ENCODE measurements around the gene WDR5. TPM values are rescaled to one million over a fixed set of nuclear protein-coding genes. Genes with fewer than 3 reads are reported as not detected.

The WDR5 gene
- polyA plus RNA-seq (2012; ENCODE audit: insufficient read length, low read depth): 42.5 TPM

- no peak for TF ChIP-seq REST (IDR thresholded peaks at IDR 0.05; ENCODE audit: insufficient read depth in 1 of 2, low read depth in 2 of 2, low read length in 2 of 2)
- TF ChIP-seq FOXP2 (optimal IDR thresholded peaks at IDR 0.05; ENCODE audit: borderline replicate concordance, extremely low read depth, extremely low read length, insufficient read depth): peak; percentile 30
- TF ChIP-seq POLR2AphosphoS5 (IDR thresholded peaks at IDR 0.05; ENCODE audit: low read depth, low read length): peak; percentile 52; the same call in 1 of the 2 replicates
- no peak for TF ChIP-seq SIN3A (IDR thresholded peaks at IDR 0.05; ENCODE audit: borderline replicate concordance, insufficient read depth, low read length)
- TF ChIP-seq TAF1 (IDR thresholded peaks at IDR 0.05; ENCODE audit: borderline replicate concordance, insufficient read depth, low read length): no peak
These were observed at the start of gene WDR5 for GRCh38 chr9:134135343-134136117. Gene WDR5, plus strand, starts transcription at chr9:134136082. Its CDS starts 3,796 bp downstream, at chr9:134139878.

GRCh38 chr9:134088063-134088725 lies 47.7 kb upstream of the WDR5 start:
- TF ChIP-seq SIN3A (IDR thresholded peaks at IDR 0.05; ENCODE audit: borderline replicate concordance, insufficient read depth, low read length) (no peak), TAF1 (IDR thresholded peaks at IDR 0.05; ENCODE audit: borderline replicate concordance, insufficient read depth, low read length) (no peak), FOXP2 (optimal IDR thresholded peaks at IDR 0.05; ENCODE audit: borderline replicate concordance, extremely low read depth, extremely low read length, insufficient read depth) (no peak), REST (IDR thresholded peaks at IDR 0.05; ENCODE audit: insufficient read depth in 1 of 2, low read depth in 2 of 2, low read length in 2 of 2) (no peak), POLR2AphosphoS5 (IDR thresholded peaks at IDR 0.05; ENCODE audit: low read depth, low read length) (no peak)

- TF ChIP-seq FOXP2 (optimal IDR thresholded peaks at IDR 0.05; ENCODE audit: borderline replicate concordance, extremely low read depth, extremely low read length, insufficient read depth): no peak
- TF ChIP-seq SIN3A (IDR thresholded peaks at IDR 0.05; ENCODE audit: borderline replicate concordance, insufficient read depth, low read length): no peak
- no peak for TF ChIP-seq TAF1 (IDR thresholded peaks at IDR 0.05; ENCODE audit: borderline replicate concordance, insufficient read depth, low read length)
- no peak for TF ChIP-seq REST (IDR thresholded peaks at IDR 0.05; ENCODE audit: insufficient read depth in 1 of 2, low read depth in 2 of 2, low read length in 2 of 2)
- TF ChIP-seq POLR2AphosphoS5 (IDR thresholded peaks at IDR 0.05; ENCODE audit: low read depth, low read length): no peak
These were observed 45.9 kb upstream of the WDR5 start for GRCh38 chr9:134089972-134090371.

GRCh38 chr9:134099123-134099761 lies 36.6 kb upstream of the WDR5 start:
- no peak for TF ChIP-seq TAF1 (IDR thresholded peaks at IDR 0.05; ENCODE audit: borderline replicate concordance, insufficient read depth, low read length)

DNA sequence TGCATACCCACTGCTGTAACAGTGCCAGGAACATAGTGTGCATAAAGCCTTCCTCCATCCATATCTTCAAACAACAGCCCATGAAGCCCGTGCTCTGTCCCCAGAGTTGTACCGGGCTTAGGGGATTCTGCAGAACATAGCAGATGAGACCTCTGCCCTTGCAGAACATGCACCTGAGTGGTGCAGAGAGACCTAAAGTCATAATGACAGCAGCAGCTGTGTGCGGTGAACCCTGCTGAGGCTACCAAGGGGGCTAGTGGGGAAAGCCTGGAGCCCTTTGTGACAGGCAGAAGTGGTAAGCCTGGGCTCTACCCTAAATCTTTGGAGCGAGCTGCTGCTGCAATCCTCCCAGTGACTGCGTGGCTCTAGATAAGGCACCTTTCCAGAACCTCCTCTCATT lies 35.8 kb upstream of the WDR5 start:
- TF ChIP-seq TAF1 (IDR thresholded peaks at IDR 0.05; ENCODE audit: borderline replicate concordance, insufficient read depth, low read length) (no peak), SIN3A (IDR thresholded peaks at IDR 0.05; ENCODE audit: borderline replicate concordance, insufficient read depth, low read length) (no peak), POLR2AphosphoS5 (IDR thresholded peaks at IDR 0.05; ENCODE audit: low read depth, low read length) (no peak), FOXP2 (optimal IDR thresholded peaks at IDR 0.05; ENCODE audit: borderline replicate concordance, extremely low read depth, extremely low read length, insufficient read depth) (no peak), REST (IDR thresholded peaks at IDR 0.05; ENCODE audit: insufficient read depth in 1 of 2, low read depth in 2 of 2, low read length in 2 of 2) (no peak)

Data from PFSK-1 (cell line).